ENCODE measurements around the gene GUCY2C. TPM values are rescaled to one million over a fixed set of nuclear protein-coding genes. Genes with fewer than 3 reads are reported as not detected.
A peak's percentile ranks its signal among the peaks of the same experiment; 100 is the strongest.

GUCY2C gene
- total and polyA plus RNA-seq, 10 of the 15 experiments (the other 5 are each of a cell fraction or from before 2014, with no cell fraction given): 0.08 to 0.60 (median 0.17) TPM

GRCh38 chr12:14723763-14724162 is 27.4 kb upstream of the GUCY2C start (continued):
- TF ChIP-seq CBFB (IDR thresholded peaks at IDR 0.05; ENCODE audit: low read depth): no peak
- no peak for TF ChIP-seq LARP7 (IDR thresholded peaks at IDR 0.05)
- no peak for TF ChIP-seq RAD51 (IDR thresholded peaks at IDR 0.05)
- no peak for TF ChIP-seq TCF7 (IDR thresholded peaks at IDR 0.05; ENCODE audit: borderline replicate concordance)

GRCh38 chr12:14716848-14717444 is 20.5 kb upstream of the GUCY2C start:
- WGBS (ENCODE audit: insufficient coverage, insufficient replicate concordance, low lambda C conversion rate, missing lambda C conversion rate): 0% methylated on average over 1 of the region's 1 CpG
- Histone ChIP-seq H3K9me3 (replicated peaks; ENCODE audit: control insufficient read depth, insufficient read depth, low read length) (no peaks in the 10 kb centered on the region), H3K9ac (ENCODE audit: control insufficient read depth, insufficient read depth, low read length) (no peak overlapping the region), H3K79me2 (ENCODE audit: control insufficient read depth, insufficient read depth, low read length) (no peaks in the 10 kb centered on the region), H4K20me1 (ENCODE audit: control insufficient read depth, insufficient read depth) (no peaks in the 10 kb centered on the region), H3K4me1 (ENCODE audit: control insufficient read depth, insufficient read depth, low read length) (no peaks in the 10 kb centered on the region), H3K27ac (ENCODE audit: control insufficient read depth, insufficient read depth) (no peak overlapping the region), H3K27me3 (replicated peaks in 1 of 2; ENCODE audit: control insufficient read depth in 2 of 2, insufficient read depth in 2 of 2, low read length in 1 of 2) (no peaks in the 10 kb centered on the region), H3K36me3 (ENCODE audit: control insufficient read depth in 2 of 2, insufficient read depth in 2 of 2, low read length in 1 of 2) (no peaks in the 10 kb centered on the region), H2AFZ (ENCODE audit: control insufficient read depth, low read depth, low read length) (no peak overlapping the region), H3K4me2 (ENCODE audit: control insufficient read depth, insufficient read depth) (no peak overlapping the region), H3K4me3 (no peak overlapping the region)
- CTCF ChIA-PET: interaction anchor here (0.6 to 3.6 kb wide), 14 partner anchors 15 to 533 kb away, joined by 3 to 48 read pairs (median 4); no protein-coding TSS in a partner anchor
- SMC1A ChIA-PET (ENCODE audit: uncharacterized antibody, unreplicated experiment): interaction anchor here (0.8 to 2.4 kb wide), 10 partner anchors 27 to 480 kb away, joined by 3 to 28 read pairs (median 4); partner anchors contain the start of gene ATF7IP
- POLR2A ChIA-PET: interaction anchor here (1.0 to 1.6 kb wide), 2 partner anchors 50 to 478 kb away, joined by 3 to 4 read pairs; no protein-coding TSS in a partner anchor
- in situ Hi-C loops (cut with MboI): loop anchor here (5.0 to 10.0 kb wide), 2 partner anchors 82 to 480 kb away; no protein-coding TSS in a partner anchor
- BruUV-seq (replicated peaks): no TSS peak
- intact Hi-C loops (cut with micrococcal nuclease; ENCODE audit: unreplicated experiment): loop anchor here (1.0 to 5.0 kb wide), 4 partner anchors 87 to 479 kb away; no protein-coding TSS in a partner anchor
- ATAC-seq: peak; percentile 94
- RAD21 ChIA-PET (ENCODE audit: unreplicated experiment): interaction anchor here (1.0 to 2.5 kb wide), 5 partner anchors 88 to 479 kb away, joined by 3 to 22 read pairs (median 3); no protein-coding TSS in a partner anchor
- FAIRE-seq: peak; percentile 86
- no peak for DNase-seq (ENCODE audit: low read depth, low spot score)
- no peak for TF ChIP-seq ZSCAN29 (IDR thresholded peaks at IDR 0.05)
- TF ChIP-seq BACH1 (IDR thresholded peaks at IDR 0.05; ENCODE audit: borderline replicate concordance): no peak
- TF ChIP-seq BRCA1 (IDR thresholded peaks at IDR 0.05; ENCODE audit: low read depth, low read length): no peak
- TF ChIP-seq MXI1 (IDR thresholded peaks at IDR 0.05; ENCODE audit: low read depth, low read length): no peak
- peak; percentile 67 for TF ChIP-seq RAD21 (IDR thresholded peaks at IDR 0.05; ENCODE audit: insufficient read depth, low read depth, low read length)
- TF ChIP-seq PML (IDR thresholded peaks at IDR 0.05; ENCODE audit: low read length): no peak
- TF ChIP-seq SMC3 (IDR thresholded peaks at IDR 0.05; ENCODE audit: borderline replicate concordance, low read length): peak; percentile 78; the same call in 1 of the 2 replicates
- TF ChIP-seq RBBP5 (conservative IDR thresholded peaks at IDR 0.05): no peak
- TF ChIP-seq MYB (IDR thresholded peaks at IDR 0.05; ENCODE audit: borderline replicate concordance, low read depth, low read length): no peak
- TF ChIP-seq SRF (IDR thresholded peaks at IDR 0.05; ENCODE audit: low read depth in 2 of 2, low read length in 2 of 2): no peak
- no peak for TF ChIP-seq YY1 (IDR thresholded peaks at IDR 0.05; ENCODE audit: low read depth, low read length)
- no peak for TF ChIP-seq CUX1 (IDR thresholded peaks at IDR 0.05; ENCODE audit: insufficient replicate concordance, low read depth, low read length)
- TF ChIP-seq RFX5 (IDR thresholded peaks at IDR 0.05; ENCODE audit: low read depth, low read length): no peak

Data from GM12878 (cell line).